IMR-90 (cell line): Measurements from ENCODE around the gene ADAMTS17. TPM values are rescaled to one million over a fixed set of nuclear protein-coding genes. Genes with fewer than 3 reads are reported as not detected.

ENCODE experiments used
- ATAC-seq: fragments of 200-7000 bp; cut with Tn5 transposase; 2 replicates; pipeline ENCODE4 v1.9.1; 2020; ENCODE audit warnings: low read depth, mild to moderate bottlenecking, moderate library complexity
- BruUV-seq: library from RNA; stranded (reverse); fragments of 400-500 nt; replicated peaks from 2 replicates; lab custom pipeline; 2021; lab: Mats Ljungman, UMichigan
- CTCF ChIA-PET: fragments of 300-600 bp; formaldehyde crosslinking; extraction: SDS; loops from one replicate; lab custom pipeline; 2021; ENCODE audit warnings: antibody characterized with exemption; lab: Yijun Ruan, JAX
- POLR2A ChIA-PET: fragments of 300-600 bp; sonication (Branson Sonifier 250); formaldehyde crosslinking; loops from one replicate; lab custom pipeline; 2022; ENCODE audit warnings: antibody characterized with exemption; ENCODE audit not compliant: unreplicated experiment; lab: Charles Lee
- DNase-seq: peaks from one replicate; pipeline ENCODE4 v3.0.0; 2013
- H2AFZ ChIP-seq: replicated peaks from 2 replicates; pipeline ENCODE3; 2013; ENCODE audit warnings: low read length, mild to moderate bottlenecking; ENCODE audit not compliant: poor library complexity
- H2AK5ac ChIP-seq: 2 replicates; pipeline ENCODE4 v1.6.1; 2013; ENCODE audit warnings: low read depth, low read length, inconsistent platforms
- H2AK9ac ChIP-seq: replicated peaks from 2 replicates; pipeline ENCODE3; 2013; ENCODE audit warnings: mild to moderate bottlenecking, low read depth, low read length, moderate library complexity; ENCODE audit not compliant: poor library complexity
- H2BK120ac ChIP-seq: 2 replicates; pipeline ENCODE4 v1.6.1; 2013; ENCODE audit warnings: low read depth, low read length, inconsistent platforms
- H2BK15ac ChIP-seq: 3 replicates; pipeline ENCODE4 v1.6.1; 2013; ENCODE audit warnings: low read depth, low read length, inconsistent platforms
- H2BK20ac ChIP-seq: 2 replicates; pipeline ENCODE4 v1.6.1; 2013; ENCODE audit warnings: low read depth, mild to moderate bottlenecking, inconsistent platforms, low read length, moderate library complexity
- H2BK5ac ChIP-seq: 2 replicates; pipeline ENCODE4 v1.6.1; 2013; ENCODE audit warnings: mild to moderate bottlenecking, low read depth, low read length, inconsistent platforms; ENCODE audit not compliant: poor library complexity, severe bottlenecking
- H3K14ac ChIP-seq: replicated peaks from 2 replicates; pipeline ENCODE4 v1.6.1; 2013; ENCODE audit warnings: low read depth, low read length, inconsistent platforms
- H3K18ac ChIP-seq: 2 replicates; pipeline ENCODE4 v1.6.1; 2013; ENCODE audit warnings: low read depth, low read length, control low read depth
- H3K23ac ChIP-seq: 2 replicates; pipeline ENCODE4 v1.6.1; 2013; ENCODE audit warnings: low read depth, low read length, inconsistent platforms
- H3K27ac ChIP-seq: 2 replicates; pipeline ENCODE4 v1.5.1; 2013; ENCODE audit warnings: mild to moderate bottlenecking, control low read depth, low read length; ENCODE audit not compliant: insufficient read depth
- H3K27me3 ChIP-seq: 2 replicates; pipeline ENCODE4 v1.6.1; 2013; ENCODE audit warnings: low read length; ENCODE audit not compliant: control insufficient read depth, insufficient read depth
- H3K36me3 ChIP-seq: 2 replicates; pipeline ENCODE4 v1.6.1; 2013; ENCODE audit warnings: low read length, mixed read lengths; ENCODE audit not compliant: control insufficient read depth, insufficient read depth
- H3K4ac ChIP-seq: 2 replicates; pipeline ENCODE4 v1.6.1; 2013; ENCODE audit warnings: low read depth, low read length, inconsistent platforms
- H3K4me1 ChIP-seq: 2 replicates; pipeline ENCODE4 v1.6.1; 2013; ENCODE audit warnings: low read length, mixed read lengths; ENCODE audit not compliant: control insufficient read depth, insufficient read depth
- H3K4me2 ChIP-seq: 2 replicates; pipeline ENCODE4 v1.6.1; 2013; ENCODE audit warnings: low read depth, mild to moderate bottlenecking, control low read depth, low read length, moderate library complexity
- H3K4me3 ChIP-seq: 2 replicates; pipeline ENCODE4 v1.5.1; 2013; ENCODE audit warnings: low read depth, mild to moderate bottlenecking, control low read depth, low read length, moderate library complexity; ENCODE audit not compliant: insufficient read depth
- H3K56ac ChIP-seq: 2 replicates; pipeline ENCODE4 v1.6.1; 2013; ENCODE audit warnings: low read length, inconsistent platforms; ENCODE audit not compliant: insufficient read depth; ENCODE audit errors: extremely low read depth
- H3K79me1 ChIP-seq, 2 experiments: 2 replicates each; pipeline ENCODE4 v1.6.1; 2013; ENCODE audit warnings: low read length in 2 of 2, inconsistent platforms in 1 of 2, low read depth in 1 of 2
- H3K9ac ChIP-seq: 2 replicates; pipeline ENCODE4 v1.6.1; 2013; ENCODE audit warnings: low read depth, low read length, control low read depth
- H3K9me1 ChIP-seq: 2 replicates; pipeline ENCODE4 v1.6.1; 2013; ENCODE audit warnings: low read length, inconsistent platforms; ENCODE audit not compliant: insufficient read depth
- H3K9me3 ChIP-seq: 2 replicates; pipeline ENCODE4 v1.6.1; 2013; ENCODE audit warnings: low read length; ENCODE audit not compliant: control insufficient read depth, insufficient read depth
- H4K20me1 ChIP-seq: 2 replicates; pipeline ENCODE4 v1.6.1; 2013; ENCODE audit warnings: low read length, inconsistent platforms; ENCODE audit not compliant: insufficient read depth
- H4K5ac ChIP-seq: 2 replicates; pipeline ENCODE4 v1.6.1; 2013; ENCODE audit warnings: mild to moderate bottlenecking, low read depth, low read length, control low read depth
- H4K8ac ChIP-seq, 2 experiments: 2 replicates each; pipeline ENCODE4 v1.6.1; 2013; ENCODE audit warnings: low read depth in 2 of 2, low read length in 2 of 2, control low read depth in 1 of 2, inconsistent platforms in 1 of 2
- H4K91ac ChIP-seq: 2 replicates; pipeline ENCODE4 v1.6.1; 2013; ENCODE audit warnings: low read depth, low read length, inconsistent platforms; ENCODE audit not compliant: insufficient read depth
- BHLHE40 ChIP-seq: fragments of 150-350 bp; IDR thresholded peaks from 2 replicates; pipeline ENCODE4 v1.6.1; 2016; ENCODE audit warnings: mild to moderate bottlenecking, low read depth, low read length
- CEBPB ChIP-seq: IDR thresholded peaks from 2 replicates; pipeline ENCODE4 v1.6.1; 2012; ENCODE audit warnings: low read depth, low read length, improper control_type of control experiment
- CHD1 ChIP-seq: IDR thresholded peaks from 2 replicates; pipeline ENCODE4 v1.6.1; 2012; ENCODE audit warnings: low read depth, low read length, improper control_type of control experiment
- CTCF ChIP-seq: conservative IDR thresholded peaks from 2 replicates; pipeline ENCODE4 v1.5.1; 2012; ENCODE audit warnings: mild to moderate bottlenecking, low read depth, low read length, improper control_type of control experiment
- ELK1 ChIP-seq: fragments of 150-350 bp; IDR thresholded peaks from 2 replicates; pipeline ENCODE4 v1.6.1; 2016; ENCODE audit warnings: low read depth, mild to moderate bottlenecking, low read length, moderate library complexity, borderline replicate concordance
- FOS ChIP-seq: fragments of 150-350 bp; IDR thresholded peaks from 2 replicates; pipeline ENCODE4 v1.6.1; 2016; ENCODE audit warnings: low read depth, low read length
- MAFK ChIP-seq: IDR thresholded peaks from 2 replicates; pipeline ENCODE4 v1.6.1; 2012; ENCODE audit warnings: low read depth, low read length, improper control_type of control experiment
- MAZ ChIP-seq: IDR thresholded peaks from 2 replicates; pipeline ENCODE4 v1.6.1; 2012; ENCODE audit warnings: low read depth, mild to moderate bottlenecking, low read length, improper control_type of control experiment, moderate library complexity, borderline replicate concordance
- MXI1 ChIP-seq: IDR thresholded peaks from 2 replicates; pipeline ENCODE4 v1.6.1; 2012; ENCODE audit warnings: low read depth, mild to moderate bottlenecking, low read length, moderate library complexity, borderline replicate concordance
- NFE2L2 ChIP-seq: fragments of 150-350 bp; IDR thresholded peaks from 2 replicates; pipeline ENCODE4 v1.6.1; 2016; ENCODE audit warnings: low read depth, mild to moderate bottlenecking, low read length
- POLR2A ChIP-seq: IDR thresholded peaks from 2 replicates; pipeline ENCODE4 v1.6.1; 2012; ENCODE audit warnings: mild to moderate bottlenecking, low read depth, low read length
- RAD21 ChIP-seq: IDR thresholded peaks from 2 replicates; pipeline ENCODE4 v1.6.1; 2012; ENCODE audit warnings: low read length, improper control_type of control experiment
- RCOR1 ChIP-seq: IDR thresholded peaks from 2 replicates; pipeline ENCODE4 v1.6.1; 2012; ENCODE audit warnings: mild to moderate bottlenecking, low read length, improper control_type of control experiment; ENCODE audit not compliant: insufficient replicate concordance
- RFX5 ChIP-seq: IDR thresholded peaks from 2 replicates; pipeline ENCODE4 v1.8.0; 2012; ENCODE audit warnings: low read depth, mild to moderate bottlenecking, low read length, moderate library complexity
- SMC3 ChIP-seq: fragments of 150-350 bp; IDR thresholded peaks from 2 replicates; pipeline ENCODE4 v1.6.1; 2016; ENCODE audit warnings: low read depth, mild to moderate bottlenecking, antibody characterized with exemption, low read length, moderate library complexity
- USF2 ChIP-seq: fragments of 150-350 bp; IDR thresholded peaks from 2 replicates; pipeline ENCODE4 v1.6.1; 2017; ENCODE audit warnings: mild to moderate bottlenecking, antibody characterized with exemption, low read length, low read depth
- WGBS, 2 experiments: methylation state at CpG; one replicate each; pipeline versions ENCODE4 v1.1.5 to v1.1.7; 2013; ENCODE audit warnings: missing lambda C conversion rate in 2 of 2; ENCODE audit not compliant: insufficient read length in 1 of 2; ENCODE audit errors: extremely low coverage in 2 of 2; 5-methylcytosine and 5-hydroxymethylcytosine counted together
- dilution Hi-C: fragments of 300-500 bp; cut with HindIII; formaldehyde crosslinking; loops from one replicate; pipeline ENCODE4 v1.14.3; 2018; ENCODE audit warnings: low sequenced_read_pairs; ENCODE audit not compliant: unreplicated experiment
- in situ Hi-C: fragments of 300-500 bp; cut with MboI; formaldehyde crosslinking; loops from 3 replicates; pipeline ENCODE4 v1.14.3; 2019; ENCODE audit warnings: low sequenced_read_pairs, inconsistent platforms, mixed read lengths
- intact Hi-C: fragments of 100-400 bp; cut with micrococcal nuclease; formaldehyde crosslinking; loops from 2 replicates; pipeline ENCODE4 v1.10.0; 2022
- polyA plus RNA-seq, 3 experiments: library from polyadenylated mRNA; depleted of rRNA; stranded (reverse); fragments of >200 nt; gene quantifications; 2 replicates each; pipeline ENCODE4 v1.2.3, GENCODE V29; 2012; ENCODE audit warnings: low replicate concordance in 1 of 3
- total RNA-seq: library from RNA; depleted of rRNA; stranded (reverse); fragments of >200 nt; gene quantifications from 2 replicates; pipeline ENCODE4 v1.2.3, GENCODE V29; 2012

Gene ADAMTS17
- total and polyA plus RNA-seq, 2 of the 4 experiments (the other 2 are of a cell fraction): 0.03 TPM; not detected in 1

- CTCF ChIA-PET: no interaction called here
- dilution Hi-C loops: no loop called here
Measured at GRCh38 chr15:99963976-99964375, 377.8 kb downstream of the ADAMTS17 start.

More at GRCh38 chr15:99963976-99964375, 377.8 kb downstream of the ADAMTS17 start:
- Histone ChIP-seq H3K14ac (no peak overlapping the region), H3K9me3 (peaks cover 44% of the 10 kb centered on the region), H2AFZ (no peak overlapping the region), H2AK9ac (no peak overlapping the region), H2BK15ac (no peak overlapping the region), H4K5ac (no peak overlapping the region), H2BK120ac (no peak overlapping the region), H3K9me1 (no peaks in the 10 kb centered on the region), H4K91ac (no peak overlapping the region), H3K18ac (no peak overlapping the region), H3K4me3 (no peak overlapping the region), H4K8ac (no peak overlapping the region), H3K23ac (no peak overlapping the region), H2BK5ac (no peak overlapping the region), H3K4me1 (no peaks in the 10 kb centered on the region), H3K27ac (no peak overlapping the region), H3K36me3 (no peaks in the 10 kb centered on the region), H3K27me3 (no peaks in the 10 kb centered on the region), H3K79me1 (no peaks in the 10 kb centered on the region), H2BK20ac (no peak overlapping the region), H3K4me2 (no peak overlapping the region), H3K4ac (no peak overlapping the region), H3K9ac (no peak overlapping the region), H4K20me1 (no peaks in the 10 kb centered on the region), H2AK5ac (no peak overlapping the region), H3K56ac (no peak overlapping the region)
- DNase-seq (no peak), ATAC-seq (no peak)
- in situ Hi-C loops (no loop called here), intact Hi-C loops (no loop called here)
- BruUV-seq: no TSS peak
- TF ChIP-seq RAD21: no peak
- no peak for TF ChIP-seq RCOR1
- TF ChIP-seq POLR2A: no peak
- no peak for TF ChIP-seq MXI1
- TF ChIP-seq MAZ: no peak
- no peak for TF ChIP-seq CHD1
- TF ChIP-seq BHLHE40: no peak
- no peak for TF ChIP-seq FOS
- no peak for TF ChIP-seq USF2
- TF ChIP-seq SMC3: no peak
- TF ChIP-seq ELK1: no peak
- no peak for TF ChIP-seq CEBPB
- TF ChIP-seq RFX5: no peak
- TF ChIP-seq CTCF: no peak
- no peak for TF ChIP-seq NFE2L2
- no peak for TF ChIP-seq MAFK
- no CpG with 5 or more reads among the region's 7 CpGs for WGBS, 2 experiments
- POLR2A ChIA-PET: interaction anchor here (0.6 kb wide), 1 partner anchor 18 kb away, joined by 4 read pairs; no protein-coding TSS in a partner anchor
